HepG2 (cell line): Measurements from ENCODE around the gene MBL2. TPM values are rescaled to one million over a fixed set of nuclear protein-coding genes. Genes with fewer than 3 reads are reported as not detected.
A peak's percentile ranks its signal among the peaks of the same experiment; 100 is the strongest.

Experiments used
- AGO2 ChIP-seq: fragments of 200-400 bp; formaldehyde crosslinking; optimal IDR thresholded peaks from 2 replicates; pipeline ENCODE3; 2017; ENCODE audit warnings: mild to moderate bottlenecking, low read depth, low read length, moderate library complexity
- ARNTL ChIP-seq: sonication (generic); formaldehyde crosslinking; IDR thresholded peaks from 2 replicates; pipeline ENCODE4 v1.4.0; 2020; ENCODE audit warnings: mild to moderate bottlenecking, missing genetic modification reagents
- CBX2 ChIP-seq, 2 experiments: fragments of 200-600 bp in 1 of 2; sonication (generic); formaldehyde crosslinking in 1 of 2; IDR thresholded peaks; 2 replicates each; pipeline versions ENCODE4 v1.7.0 to v1.8.1; 2018 to 2022; ENCODE audit warnings: low read depth in 2 of 2, low read length in 1 of 2, mild to moderate bottlenecking in 1 of 2, missing genetic modification reagents in 1 of 2
- DMAP1 ChIP-seq: IDR thresholded peaks from 2 replicates; pipeline ENCODE4 v1.6.1; 2016
- GLMP ChIP-seq: sonication (generic); formaldehyde crosslinking; IDR thresholded peaks from 2 replicates; pipeline ENCODE4 v1.9.0; 2021; ENCODE audit warnings: missing genetic modification reagents, mild to moderate bottlenecking, borderline replicate concordance
- GMEB1 ChIP-seq: sonication (generic); formaldehyde crosslinking; IDR thresholded peaks from 2 replicates; pipeline ENCODE4 v1.5.1; 2020; ENCODE audit warnings: missing genetic modification reagents, mild to moderate bottlenecking, borderline replicate concordance
- NCOA2 ChIP-seq: sonication (generic); formaldehyde crosslinking; IDR thresholded peaks from 2 replicates; pipeline ENCODE4 v1.8.0; 2022; ENCODE audit warnings: inconsistent platforms
- NONO ChIP-seq, 2 experiments: fragments of 450-650 bp in 1 of 2; sonication (generic) in 1 of 2; formaldehyde crosslinking in 1 of 2; IDR thresholded peaks in 1 of 2; conservative IDR thresholded peaks in 1 of 2; 2 replicates each; pipeline versions ENCODE4 v1.6.1 to v1.8.0; 2017 to 2022; ENCODE audit warnings: mild to moderate bottlenecking in 1 of 2, missing genetic modification reagents in 1 of 2, moderate library complexity in 1 of 2
- NR1H2 ChIP-seq: sonication (generic); formaldehyde crosslinking; IDR thresholded peaks from 2 replicates; pipeline ENCODE4 v1.8.1; 2022; ENCODE audit warnings: low read depth, missing genetic modification reagents, borderline replicate concordance
- RBM39 ChIP-seq: fragments of 200-400 bp; formaldehyde crosslinking; IDR thresholded peaks from one replicate; pipeline ENCODE4 v1.6.1; 2018; ENCODE audit warnings: antibody characterized with exemption, mild to moderate bottlenecking, low read depth, low read length; ENCODE audit not compliant: poor library complexity, severe bottlenecking
- RORA ChIP-seq: sonication (generic); formaldehyde crosslinking; IDR thresholded peaks from 2 replicates; pipeline ENCODE4 v1.5.0; 2020; ENCODE audit warnings: mild to moderate bottlenecking, missing genetic modification reagents, moderate library complexity
- SIN3B ChIP-seq: fragments of 150-350 bp; IDR thresholded peaks from 2 replicates; pipeline ENCODE4 v1.6.1; 2014; ENCODE audit warnings: low read length
- TBL1XR1 ChIP-seq: fragments of 150-350 bp; IDR thresholded peaks from 2 replicates; pipeline ENCODE4 v1.6.1; 2014; ENCODE audit warnings: borderline replicate concordance, low read length; ENCODE audit not compliant: partially characterized antibody
- TBP ChIP-seq: sonication (generic); formaldehyde crosslinking; IDR thresholded peaks from 2 replicates; pipeline ENCODE4 v1.5.0; 2020; ENCODE audit warnings: missing genetic modification reagents
- TCF7 ChIP-seq: sonication (generic); IDR thresholded peaks from 2 replicates; pipeline ENCODE4 v1.6.1; 2016; ENCODE audit warnings: antibody characterized with exemption, low read depth
- TFDP2 ChIP-seq: sonication (generic); formaldehyde crosslinking; IDR thresholded peaks from 2 replicates; pipeline ENCODE4 v1.4.0; 2020; ENCODE audit warnings: missing genetic modification reagents
- ZBTB25 ChIP-seq: IDR thresholded peaks from 2 replicates; pipeline ENCODE4 v1.6.1; 2018; ENCODE audit warnings: missing genetic modification reagents
- ZBTB42 ChIP-seq: sonication (generic); formaldehyde crosslinking; IDR thresholded peaks from 2 replicates; pipeline ENCODE4 v1.5.0; 2020; ENCODE audit warnings: mild to moderate bottlenecking, missing genetic modification reagents
- ZFP90 ChIP-seq: sonication (generic); formaldehyde crosslinking; IDR thresholded peaks from 2 replicates; pipeline ENCODE4 v1.8.0; 2022; ENCODE audit warnings: missing genetic modification reagents, mild to moderate bottlenecking, inconsistent platforms, borderline replicate concordance
- ZFYVE20 ChIP-seq: sonication (generic); formaldehyde crosslinking; IDR thresholded peaks from 2 replicates; pipeline ENCODE4 v1.8.0; 2023; ENCODE audit warnings: low read depth, mild to moderate bottlenecking, moderate library complexity, missing genetic modification reagents, borderline replicate concordance
- ZNF296 ChIP-seq: sonication (generic); formaldehyde crosslinking; conservative IDR thresholded peaks from 2 replicates; pipeline ENCODE4 v1.5.0; 2020; ENCODE audit warnings: mild to moderate bottlenecking, missing genetic modification reagents
- ZNF496 ChIP-seq: sonication (generic); formaldehyde crosslinking; IDR thresholded peaks from 2 replicates; pipeline ENCODE4 v1.8.1; 2023; ENCODE audit warnings: mild to moderate bottlenecking, moderate library complexity, missing genetic modification reagents; ENCODE audit not compliant: insufficient replicate concordance
- ZNF691 ChIP-seq: sonication (generic); formaldehyde crosslinking; IDR thresholded peaks from 2 replicates; pipeline ENCODE4 v1.4.0; 2020; ENCODE audit warnings: missing genetic modification reagents, low read depth, mild to moderate bottlenecking, borderline replicate concordance
- ZSCAN9 ChIP-seq: IDR thresholded peaks from 2 replicates; pipeline ENCODE4 v1.6.1; 2016; ENCODE audit warnings: borderline replicate concordance
- polyA plus RNA-seq, 8 experiments: library from polyadenylated mRNA; depleted of rRNA in 3 of 8; stranded (reverse) in 7 of 8; unstranded in 1 of 8; fragments of >200 nt; fragmentation: Illumina TruSeq in 4 of 8; extraction: Trizol in 4 of 8; gene quantifications; 2 replicates each; pipeline versions ENCODE4 v1.2.1 to v1.2.3, GENCODE V29; 2011 to 2016; ENCODE audit warnings: low read depth in 4 of 8, missing spikeins in 1 of 8, mixed read lengths in 1 of 8; ENCODE audit not compliant: insufficient read depth in 1 of 8
- total RNA-seq, 5 experiments: library from RNA; depleted of rRNA; stranded (reverse); fragments of >200 nt; fragmentation: Illumina TruSeq; extraction: Trizol; gene quantifications; 2 replicates each; pipeline ENCODE4 v1.2.3, GENCODE V29; 2016; ENCODE audit warnings: low read depth in 1 of 5

The MBL2 gene
- total and polyA plus RNA-seq, 2 of the 13 experiments (the other 11 are each of a cell fraction or from before 2014, with no cell fraction given), result 9.6 to 16.2 TPM

GRCh38 chr10:52774600-52775106 lies 2.1 kb upstream of the MBL2 start (continued):
- no peak for TF ChIP-seq GLMP (CRISPR knock-in tag)
- peak; percentile 35 for TF ChIP-seq AGO2
- no peak for TF ChIP-seq ZFYVE20 (CRISPR knock-in tag)
- TF ChIP-seq ZNF296 (CRISPR knock-in tag), result 0 out of 2 replicates have a peak, but pooled peaks have one; percentile 62
- TF ChIP-seq GMEB1, result no peak; the same call in 1 of the 2 replicates
- TF ChIP-seq ZBTB25 (CRISPR knock-in tag), result peak; percentile 76; the same call in 1 of the 2 replicates
- no peak for TF ChIP-seq TBP (CRISPR knock-in tag)
- TF ChIP-seq ZFP90 (CRISPR knock-in tag), result 0 out of 2 replicates have a peak, but pooled peaks have one; percentile 39
- peak; percentile 87 for TF ChIP-seq ARNTL
- no peak for TF ChIP-seq SIN3B
- TF ChIP-seq DMAP1, result peak; percentile 62; the same call in 1 of the 2 replicates
- TF ChIP-seq TCF7, result peak; percentile 96
- no peak; the same call in 1 of the 2 replicates for TF ChIP-seq ZSCAN9 (CRISPR knock-in tag)
- TF ChIP-seq TBL1XR1, result peak; percentile 94
- TF ChIP-seq ZNF691 (CRISPR knock-in tag), result peak; percentile 81
- TF ChIP-seq NONO (IDR thresholded peaks at IDR 0.05), result no peak
- TF ChIP-seq NONO (CRISPR knock-in tag; conservative IDR thresholded peaks at IDR 0.05), result peak; percentile 92
- no peak for TF ChIP-seq CBX2 (IDR thresholded peaks at IDR 0.05; ENCODE audit: low read depth, low read length)
- TF ChIP-seq CBX2 (CRISPR knock-in tag; IDR thresholded peaks at IDR 0.05; ENCODE audit: low read depth), result no peak
- peak; percentile 14; the same call in 1 of the 2 replicates for TF ChIP-seq TFDP2
- peak; percentile 98 for TF ChIP-seq NR1H2 (CRISPR knock-in tag)
- TF ChIP-seq RBM39, result no peak
- TF ChIP-seq NCOA2 (CRISPR knock-in tag), result peak; percentile 99
- TF ChIP-seq RORA, result no peak; the same call in 1 of the 2 replicates
- no peak for TF ChIP-seq ZNF496 (CRISPR knock-in tag)
- no peak for TF ChIP-seq ZBTB42 (CRISPR knock-in tag)
